Ascending aorta (tissue), 2 donors: ENCODE data around the gene LRRTM2. TPM values are rescaled to one million over a fixed set of nuclear protein-coding genes. Genes with fewer than 3 reads are reported as not detected.

ENCODE experiments used
- DNase-seq, 2 donors: peaks; one replicate each; pipeline ENCODE4 v3.0.0-alpha.2; 2019; ENCODE audit warnings: low spot score in 2 of 2
- H3K27ac ChIP-seq, 2 donors: fragments of 200-600 bp; sonication (generic); one replicate each; pipeline ENCODE4 v1.5.1; 2016 to 2017; ENCODE audit warnings: mild to moderate bottlenecking in 1 of 2
- H3K27me3 ChIP-seq: fragments of 200-600 bp; sonication (generic); one replicate; pipeline ENCODE4 v1.5.1; 2017
- H3K36me3 ChIP-seq, 2 donors: fragments of 200-600 bp; sonication (generic); one replicate each; pipeline ENCODE4 v1.5.1; 2016
- H3K4me1 ChIP-seq, 2 donors: fragments of 200-600 bp; sonication (generic); one replicate each; pipeline ENCODE4 v1.5.1; 2016 to 2017; ENCODE audit warnings: mild to moderate bottlenecking in 1 of 2
- H3K4me3 ChIP-seq, 2 donors: fragments of 200-600 bp; sonication (generic); one replicate each; pipeline ENCODE4 v1.5.1; 2016 to 2017; ENCODE audit warnings: mild to moderate bottlenecking in 1 of 2
- H3K9me3 ChIP-seq, 2 donors: fragments of 200-600 bp; sonication (generic); one replicate each; pipeline ENCODE4 v1.5.1; 2016
- CTCF ChIP-seq, 3 experiments: fragments of 200-600 bp in 2 of 3; fragments of 450-650 bp in 1 of 3; sonication (generic) in 2 of 3; IDR thresholded peaks; one replicate each; pipeline ENCODE4 v1.5.1; 2016 to 2019; ENCODE audit warnings: antibody characterized with exemption in 3 of 3, mild to moderate bottlenecking in 1 of 3, moderate library complexity in 1 of 3
- intact Hi-C: fragments of 100-400 bp; cut with DNase I; formaldehyde crosslinking; loops from one replicate; pipeline ENCODE4 v1.15.1; 2023
- total RNA-seq: library from RNA; depleted of rRNA; stranded (reverse); fragments of >200 nt; gene quantifications from one replicate; pipeline ENCODE4 v1.1.0, GENCODE V29; 2016

The LRRTM2 gene
- total RNA-seq, 1 donor from 2014 or later = not detected

GRCh38 chr5:138914338-138914737 lies 39.2 kb upstream of the LRRTM2 start:
- Histone ChIP-seq H3K4me3 (no peak overlapping the region), H3K9me3 (no peaks in the 10 kb centered on the region), H3K27ac (no peak overlapping the region), H3K27me3 (no peaks in the 10 kb centered on the region), H3K36me3 (peaks cover 0 to 14% of the 10 kb centered on the region in 2 donors), H3K4me1 (peaks cover 0 to 9% of the 10 kb centered on the region in 2 donors)
- no peak for DNase-seq
- TF ChIP-seq CTCF (IDR thresholded peaks at IDR 0.05) = no peak
- intact Hi-C loops = no loop called here

- H3K27ac ChIP-seq = no peak overlapping the region
- H3K27me3 ChIP-seq = no peaks in the 10 kb centered on the region
- no peak for TF ChIP-seq CTCF (IDR thresholded peaks at IDR 0.05)
- no peak for DNase-seq
- intact Hi-C loops = no loop called here
- no peaks in the 10 kb centered on the region for H3K9me3 ChIP-seq
- H3K4me3 ChIP-seq = no peak overlapping the region
- H3K4me1 ChIP-seq = peaks cover 0 to 4% of the 10 kb centered on the region in 2 donors
- H3K36me3 ChIP-seq = peaks cover 0 to 15% of the 10 kb centered on the region in 2 donors
These were observed 38.6 kb upstream of the LRRTM2 start for GRCh38 chr5:138913773-138914172.

GRCh38 chr5:138912093-138912492 lies 37.0 kb upstream of the LRRTM2 start:
- Histone ChIP-seq H3K9me3 (no peaks in the 10 kb centered on the region), H3K4me3 (no peak overlapping the region), H3K4me1 (peaks cover 0 to 3% of the 10 kb centered on the region in 2 donors), H3K27me3 (no peaks in the 10 kb centered on the region), H3K36me3 (peaks cover 0 to 11% of the 10 kb centered on the region in 2 donors), H3K27ac (no peak overlapping the region)
- intact Hi-C loops = no loop called here
- no peak for DNase-seq
- TF ChIP-seq CTCF (IDR thresholded peaks at IDR 0.05) = no peak

- Histone ChIP-seq H3K27ac (peak overlapping the region in 1 of 2 donors; percentile 50), H3K9me3 (no peaks in the 10 kb centered on the region), H3K4me1 (peaks cover 0 to 3% of the 10 kb centered on the region in 2 donors), H3K4me3 (no peak overlapping the region), H3K27me3 (no peaks in the 10 kb centered on the region), H3K36me3 (peaks cover 6 to 11% of the 10 kb centered on the region in 2 donors)
- intact Hi-C loops = no loop called here
- TF ChIP-seq CTCF (IDR thresholded peaks at IDR 0.05) = no peak
- DNase-seq = no peak
These were observed 36.3 kb upstream of the LRRTM2 start for GRCh38 chr5:138911441-138911840.

GRCh38 chr5:138910546-138911185 lies 35.5 kb upstream of the LRRTM2 start:
- H3K36me3 ChIP-seq = peaks cover 13 to 18% of the 10 kb centered on the region in 2 donors

More at GRCh38 chr5:138910546-138911185, 35.5 kb upstream of the LRRTM2 start:
- H3K9me3 ChIP-seq = no peaks in the 10 kb centered on the region
- no peaks in the 10 kb centered on the region for H3K27me3 ChIP-seq
- DNase-seq = no peak
- H3K4me3 ChIP-seq = no peak overlapping the region
- H3K27ac ChIP-seq = peak overlapping the region in 1 of 2 donors; percentile 50
- peaks cover 0 to 3% of the 10 kb centered on the region in 2 donors for H3K4me1 ChIP-seq
- TF ChIP-seq CTCF (IDR thresholded peaks at IDR 0.05) = no peak
- intact Hi-C loops = no loop called here
